Measurements from ENCODE around the gene ZDHHC14.

The ZDHHC14 gene

GRCh38 chr6:157533048-157533871 lies 152.3 kb downstream of the ZDHHC14 start:
- Histone ChIP-seq H3K9ac (ENCODE audit: low read length) (no peak overlapping the region), H3K27me3 (ENCODE audit: control insufficient read depth, insufficient read depth, low read length) (no peaks in the 10 kb centered on the region), H3K4me1 (ENCODE audit: control insufficient read depth, insufficient read depth, low read length) (peaks cover 17% of the 10 kb centered on the region), H3K9me3 (ENCODE audit: control insufficient read depth, low read length) (no peaks in the 10 kb centered on the region), H3K36me3 (ENCODE audit: control insufficient read depth, insufficient read depth, low read length) (no peaks in the 10 kb centered on the region), H3K4me3 (ENCODE audit: low read length) (no peak overlapping the region)

DNA sequence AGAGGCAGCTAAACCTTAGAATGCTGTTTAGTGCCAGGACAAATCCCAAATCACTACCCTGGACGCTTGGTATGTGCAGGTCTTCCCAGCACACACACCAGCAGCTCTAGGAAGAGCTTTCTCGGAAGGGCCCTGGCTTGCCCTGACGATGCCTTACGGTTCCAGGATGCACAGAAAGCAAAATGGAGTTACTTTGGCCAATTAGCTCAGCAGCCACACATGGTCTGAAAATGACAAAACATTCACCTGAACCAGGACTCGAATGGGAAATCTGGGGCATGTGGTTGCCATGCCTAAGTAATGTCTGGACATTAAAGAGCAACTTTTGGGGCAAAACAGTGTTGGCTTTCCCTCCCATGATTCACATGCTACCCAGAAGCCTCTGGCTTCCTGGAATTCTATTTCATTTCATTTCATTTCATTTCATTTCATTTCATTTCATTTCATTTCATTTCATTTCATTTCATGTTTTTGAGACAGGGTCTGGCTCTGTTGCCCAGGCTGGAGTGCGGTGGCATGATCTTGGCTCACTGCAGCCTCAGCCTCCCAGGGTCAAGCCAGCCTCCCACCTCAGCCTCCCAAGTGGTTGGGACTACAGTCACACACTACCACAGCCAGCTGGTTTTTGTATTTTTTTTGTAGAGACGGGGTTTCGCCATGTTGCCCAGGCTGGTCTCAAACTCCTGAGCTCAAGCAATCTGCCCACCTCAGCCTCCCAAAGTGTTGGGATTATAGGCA lies 153.3 kb downstream of the ZDHHC14 start:
- Histone ChIP-seq H3K9ac (ENCODE audit: low read length) (no peak overlapping the region), H3K36me3 (ENCODE audit: control insufficient read depth, insufficient read depth, low read length) (no peaks in the 10 kb centered on the region), H3K27me3 (ENCODE audit: control insufficient read depth, insufficient read depth, low read length) (no peaks in the 10 kb centered on the region), H3K4me3 (ENCODE audit: low read length) (no peak overlapping the region), H3K9me3 (ENCODE audit: control insufficient read depth, low read length) (no peaks in the 10 kb centered on the region), H3K4me1 (ENCODE audit: control insufficient read depth, insufficient read depth, low read length) (peaks cover 17% of the 10 kb centered on the region)

GRCh38 chr6:157534977-157535339 lies 154.0 kb downstream of the ZDHHC14 start:
- Histone ChIP-seq H3K9me3 (ENCODE audit: control insufficient read depth, low read length) (no peaks in the 10 kb centered on the region), H3K36me3 (ENCODE audit: control insufficient read depth, insufficient read depth, low read length) (no peaks in the 10 kb centered on the region), H3K4me3 (ENCODE audit: low read length) (no peak overlapping the region), H3K27me3 (ENCODE audit: control insufficient read depth, insufficient read depth, low read length) (no peaks in the 10 kb centered on the region), H3K4me1 (ENCODE audit: control insufficient read depth, insufficient read depth, low read length) (peaks cover 17% of the 10 kb centered on the region), H3K9ac (ENCODE audit: low read length) (no peak overlapping the region)

DNA sequence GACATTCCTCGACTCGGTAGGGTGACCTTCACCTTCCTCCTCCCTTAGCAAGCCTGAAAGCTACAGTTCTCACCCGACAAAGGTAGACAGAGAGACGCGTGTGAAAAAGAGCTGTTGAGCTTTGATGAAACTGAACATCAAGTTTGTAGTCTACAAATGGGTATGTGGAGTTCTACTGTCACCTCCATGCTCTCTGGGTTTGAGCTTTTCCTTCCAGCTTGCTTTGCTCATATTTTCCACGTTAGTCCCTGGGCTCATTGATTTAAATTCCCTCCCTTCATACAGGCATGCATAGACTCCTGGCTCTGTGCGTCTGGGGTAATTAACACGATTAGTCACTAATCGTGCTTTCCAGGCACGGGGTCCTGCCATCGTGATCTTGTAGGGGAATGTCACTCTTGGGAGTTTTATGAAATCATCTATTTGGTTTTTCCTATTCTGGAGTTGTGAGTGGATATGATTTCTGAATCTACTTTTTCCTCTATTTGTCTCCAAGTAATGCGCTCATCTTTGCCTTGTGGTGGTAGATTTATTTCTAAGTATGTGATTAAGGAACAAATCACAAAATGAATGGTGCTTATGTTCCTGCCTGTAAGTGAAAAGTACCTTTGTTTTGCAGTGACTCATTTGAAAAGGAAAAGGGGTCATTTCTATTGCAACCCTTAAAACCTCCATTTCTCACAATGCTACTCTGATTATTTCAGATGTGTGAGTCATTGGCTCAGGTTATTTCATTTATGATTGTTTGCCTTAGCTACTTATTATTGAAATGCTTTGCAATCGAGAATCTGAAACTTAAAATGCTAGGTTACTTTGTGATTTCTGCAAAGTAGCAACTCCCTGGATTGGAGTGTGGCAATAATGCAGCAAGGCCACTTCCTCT lies 154.6 kb downstream of the ZDHHC14 start:
- Histone ChIP-seq H3K4me1 (ENCODE audit: control insufficient read depth, insufficient read depth, low read length) (peaks cover 17% of the 10 kb centered on the region), H3K9me3 (ENCODE audit: control insufficient read depth, low read length) (no peaks in the 10 kb centered on the region), H3K4me3 (ENCODE audit: low read length) (no peak overlapping the region), H3K27me3 (ENCODE audit: control insufficient read depth, insufficient read depth, low read length) (no peaks in the 10 kb centered on the region), H3K9ac (ENCODE audit: low read length) (no peak overlapping the region), H3K36me3 (ENCODE audit: control insufficient read depth, insufficient read depth, low read length) (no peaks in the 10 kb centered on the region)

- no peak overlapping the region for H3K4me3 ChIP-seq (ENCODE audit: low read length)
- H3K36me3 ChIP-seq (ENCODE audit: control insufficient read depth, insufficient read depth, low read length) = no peaks in the 10 kb centered on the region
- H3K9me3 ChIP-seq (ENCODE audit: control insufficient read depth, low read length) = no peaks in the 10 kb centered on the region
- H3K9ac ChIP-seq (ENCODE audit: low read length) = no peak overlapping the region
- H3K27me3 ChIP-seq (ENCODE audit: control insufficient read depth, insufficient read depth, low read length) = no peaks in the 10 kb centered on the region
- H3K4me1 ChIP-seq (ENCODE audit: control insufficient read depth, insufficient read depth, low read length) = peaks cover 17% of the 10 kb centered on the region
Observed at GRCh38 chr6:157536223-157536545, 155.2 kb downstream of the ZDHHC14 start.

DNA sequence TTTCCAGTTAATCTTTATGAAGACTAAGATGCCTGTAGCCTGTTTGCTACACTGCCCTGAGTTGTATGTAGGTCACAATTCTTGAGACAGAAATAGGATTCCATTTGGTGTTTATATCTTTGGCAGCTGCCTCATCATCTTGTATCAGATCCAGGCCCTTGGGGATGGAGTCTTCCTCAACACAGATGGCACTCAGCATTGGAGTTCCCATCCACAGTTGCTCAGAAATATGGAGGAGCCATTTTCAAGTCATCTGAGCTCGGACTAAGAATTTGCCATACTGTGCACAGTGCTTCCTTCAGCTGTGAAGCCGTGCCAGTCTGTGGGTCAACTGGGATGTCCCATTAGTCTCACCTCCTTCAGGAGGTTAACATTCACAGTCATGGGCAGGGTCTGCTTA lies 156.6 kb downstream of the ZDHHC14 start:
- no peaks in the 10 kb centered on the region for H3K27me3 ChIP-seq (ENCODE audit: control insufficient read depth, insufficient read depth, low read length)
- no peak overlapping the region for H3K4me3 ChIP-seq (ENCODE audit: low read length)
- no peaks in the 10 kb centered on the region for H3K36me3 ChIP-seq (ENCODE audit: control insufficient read depth, insufficient read depth, low read length)
- H3K9ac ChIP-seq (ENCODE audit: low read length) = no peak overlapping the region
- H3K9me3 ChIP-seq (ENCODE audit: control insufficient read depth, low read length) = no peaks in the 10 kb centered on the region
- peaks cover 17% of the 10 kb centered on the region for H3K4me1 ChIP-seq (ENCODE audit: control insufficient read depth, insufficient read depth, low read length)

DNA sequence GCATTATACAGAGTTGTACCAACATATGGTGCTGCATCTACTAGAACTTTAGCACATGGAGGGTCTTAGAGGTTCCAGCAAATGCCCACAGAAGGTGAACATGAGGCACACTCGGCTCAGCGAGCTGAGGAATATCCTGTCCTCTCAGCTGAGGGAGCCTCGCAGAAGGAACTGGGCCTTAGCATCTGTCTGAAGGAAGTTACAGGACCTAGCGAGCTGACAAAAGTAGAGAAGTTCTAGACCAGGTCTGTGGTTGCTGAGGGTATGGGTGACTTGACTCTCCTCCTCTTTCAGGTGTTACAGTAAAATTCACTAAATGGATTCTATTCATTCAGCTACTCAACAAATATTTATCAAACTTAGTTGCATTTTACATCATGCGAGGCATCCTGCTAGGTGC lies 157.2 kb downstream of the ZDHHC14 start:
- Histone ChIP-seq H3K9me3 (ENCODE audit: control insufficient read depth, low read length) (no peaks in the 10 kb centered on the region), H3K36me3 (ENCODE audit: control insufficient read depth, insufficient read depth, low read length) (no peaks in the 10 kb centered on the region), H3K4me1 (ENCODE audit: control insufficient read depth, insufficient read depth, low read length) (peaks cover 17% of the 10 kb centered on the region), H3K27me3 (ENCODE audit: control insufficient read depth, insufficient read depth, low read length) (no peaks in the 10 kb centered on the region), H3K9ac (ENCODE audit: low read length) (no peak overlapping the region), H3K4me3 (ENCODE audit: low read length) (no peak overlapping the region)

- Histone ChIP-seq H3K4me1 (ENCODE audit: control insufficient read depth, insufficient read depth, low read length) (peaks cover 17% of the 10 kb centered on the region), H3K9me3 (ENCODE audit: control insufficient read depth, low read length) (no peaks in the 10 kb centered on the region), H3K4me3 (ENCODE audit: low read length) (no peak overlapping the region), H3K27me3 (ENCODE audit: control insufficient read depth, insufficient read depth, low read length) (no peaks in the 10 kb centered on the region), H3K9ac (ENCODE audit: low read length) (no peak overlapping the region), H3K36me3 (ENCODE audit: control insufficient read depth, insufficient read depth, low read length) (no peaks in the 10 kb centered on the region)
Observed at GRCh38 chr6:157538698-157539097, 157.7 kb downstream of the ZDHHC14 start.

GRCh38 chr6:157539421-157539822 lies 158.4 kb downstream of the ZDHHC14 start:
- H3K9me3 ChIP-seq (ENCODE audit: control insufficient read depth, low read length) = no peaks in the 10 kb centered on the region
- no peak overlapping the region for H3K4me3 ChIP-seq (ENCODE audit: low read length)
- no peaks in the 10 kb centered on the region for H3K27me3 ChIP-seq (ENCODE audit: control insufficient read depth, insufficient read depth, low read length)
- no peak overlapping the region for H3K9ac ChIP-seq (ENCODE audit: low read length)
- peaks cover 17% of the 10 kb centered on the region for H3K4me1 ChIP-seq (ENCODE audit: control insufficient read depth, insufficient read depth, low read length)
- no peaks in the 10 kb centered on the region for H3K36me3 ChIP-seq (ENCODE audit: control insufficient read depth, insufficient read depth, low read length)

DNA sequence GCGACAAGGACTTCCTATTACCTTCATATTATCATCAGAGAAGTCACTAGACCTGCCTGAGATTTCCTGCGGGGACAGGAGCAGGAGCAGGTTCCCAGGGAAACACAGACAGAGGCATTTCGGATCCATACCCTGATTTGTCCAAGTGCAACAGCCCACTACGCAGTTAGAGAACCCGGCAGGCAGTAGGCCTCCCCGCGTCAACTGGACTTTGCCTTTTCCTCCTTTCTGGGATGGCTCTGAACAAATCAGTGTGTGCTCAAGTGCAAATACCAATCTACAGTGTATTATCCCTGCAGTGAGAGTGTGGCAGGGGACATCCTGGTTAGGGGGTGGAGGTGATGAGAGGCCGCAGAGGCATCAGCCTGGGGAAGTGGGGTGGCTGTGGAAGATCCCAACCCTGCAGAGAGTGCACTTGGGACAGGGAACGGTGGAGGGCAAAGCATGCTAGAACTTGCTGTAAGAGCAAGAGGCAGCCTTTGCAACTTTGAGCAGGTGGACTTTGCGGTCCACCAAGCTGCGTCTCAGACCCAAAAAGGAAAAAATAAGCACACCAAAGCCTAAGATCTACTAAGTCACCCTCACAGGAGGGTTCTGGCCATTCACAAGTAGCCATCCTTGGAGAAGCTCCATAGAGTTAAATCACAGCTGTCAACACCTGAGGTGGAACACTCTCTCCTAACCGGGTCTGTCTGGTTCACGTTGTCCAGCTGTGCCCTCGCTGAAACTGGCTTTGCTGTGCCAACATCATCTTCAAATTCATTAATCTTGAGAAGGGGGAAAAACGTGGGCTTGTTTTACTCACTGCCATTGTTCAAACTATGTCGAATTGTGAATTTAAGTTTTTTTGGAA lies 159.1 kb downstream of the ZDHHC14 start:
- H3K4me1 ChIP-seq (ENCODE audit: control insufficient read depth, insufficient read depth, low read length) = peaks cover 11% of the 10 kb centered on the region
- no peak overlapping the region for H3K4me3 ChIP-seq (ENCODE audit: low read length)
- no peak overlapping the region for H3K9ac ChIP-seq (ENCODE audit: low read length)
- H3K36me3 ChIP-seq (ENCODE audit: control insufficient read depth, insufficient read depth, low read length) = no peaks in the 10 kb centered on the region
- no peaks in the 10 kb centered on the region for H3K9me3 ChIP-seq (ENCODE audit: control insufficient read depth, low read length)
- no peaks in the 10 kb centered on the region for H3K27me3 ChIP-seq (ENCODE audit: control insufficient read depth, insufficient read depth, low read length)

- no peak overlapping the region for H3K4me3 ChIP-seq (ENCODE audit: low read length)
- H3K9me3 ChIP-seq (ENCODE audit: control insufficient read depth, low read length) = no peaks in the 10 kb centered on the region
- H3K36me3 ChIP-seq (ENCODE audit: control insufficient read depth, insufficient read depth, low read length) = no peaks in the 10 kb centered on the region
- H3K27me3 ChIP-seq (ENCODE audit: control insufficient read depth, insufficient read depth, low read length) = no peaks in the 10 kb centered on the region
- H3K9ac ChIP-seq (ENCODE audit: low read length) = no peak overlapping the region
- no peaks in the 10 kb centered on the region for H3K4me1 ChIP-seq (ENCODE audit: control insufficient read depth, insufficient read depth, low read length)
Observed at GRCh38 chr6:157541618-157542413, 160.8 kb downstream of the ZDHHC14 start.

Measured in mucosa of stomach (tissue), 1 donor.